ENCODE data around the gene NYNRIN.

GRCh38 chr14:24407608-24408325 is 9.0 kb downstream of the NYNRIN start:
- TF ChIP-seq CTCF (IDR thresholded peaks at IDR 0.05) (no peak), POLR2A (IDR thresholded peaks at IDR 0.05) (no peak), EP300 (IDR thresholded peaks at IDR 0.05) (no peak)

Data from ovary (tissue), 3 donors.